SJCRH30 (cell line): ENCODE measurements around the gene PARD6B. TPM values are rescaled to one million over a fixed set of nuclear protein-coding genes. Genes with fewer than 3 reads are reported as not detected.
"Not testable (repeated sequence)": the region's sequence is repeated elsewhere in the genome, so short reads cannot be mapped to it uniquely, and the experiment has no call there.

Experiments
- DNase-seq, 2 experiments: peaks; one replicate each; pipeline ENCODE4 v3.0.0-alpha.2; 2015 to 2020
- H3K27ac ChIP-seq: fragments of 250-450 bp; sonication (Bioruptor Pico); 2 replicates; pipeline ENCODE4 v1.5.1; 2020; ENCODE audit warnings: mild to moderate bottlenecking, moderate library complexity
- H3K27me3 ChIP-seq: fragments of 250-450 bp; sonication (Bioruptor Pico); 2 replicates; pipeline ENCODE4 v1.5.1; 2020; ENCODE audit warnings: mild to moderate bottlenecking, moderate library complexity
- H3K36me3 ChIP-seq: fragments of 250-450 bp; sonication (Bioruptor Pico); 2 replicates; pipeline ENCODE4 v1.5.1; 2020; ENCODE audit warnings: mild to moderate bottlenecking, moderate library complexity
- H3K4me1 ChIP-seq: fragments of 250-450 bp; sonication (Bioruptor Pico); 2 replicates; pipeline ENCODE4 v1.5.1; 2020; ENCODE audit warnings: mild to moderate bottlenecking, moderate library complexity
- H3K4me3 ChIP-seq: fragments of 250-450 bp; sonication (Bioruptor Pico); 2 replicates; pipeline ENCODE4 v1.5.1; 2020; ENCODE audit warnings: mild to moderate bottlenecking, moderate library complexity
- H3K9me3 ChIP-seq: fragments of 250-450 bp; sonication (Bioruptor Pico); replicated peaks from 2 replicates; pipeline ENCODE4 v1.5.1; 2020; ENCODE audit warnings: mild to moderate bottlenecking, moderate library complexity
- total RNA-seq: library from RNA; depleted of rRNA; stranded (reverse); fragments of >200 nt; shearing (Covaris generic); gene quantifications from 2 replicates; pipeline ENCODE4 v1.2.3, GENCODE V29; 2014

Gene PARD6B
- total RNA-seq, 1 experiment from 2014 or later, result 2.8 TPM

GRCh38 chr20:50763550-50764458, 32.4 kb downstream of the PARD6B start:
- not testable (repeated sequence) for H3K4me3 ChIP-seq, H3K36me3 ChIP-seq, H3K27ac ChIP-seq, DNase-seq, H3K9me3 ChIP-seq
- Histone ChIP-seq H3K27me3 (peaks cover 14% of the 10 kb centered on the region), H3K4me1 (peaks cover 13% of the 10 kb centered on the region)

- H3K36me3 ChIP-seq, H3K4me3 ChIP-seq, H3K27ac ChIP-seq, H3K9me3 ChIP-seq: not testable (repeated sequence)
- Histone ChIP-seq H3K4me1 (peaks cover 13% of the 10 kb centered on the region), H3K27me3 (peaks cover 14% of the 10 kb centered on the region)
- DNase-seq, result peak; percentile 43 to 60
Measured at GRCh38 chr20:50765251-50765650, 33.9 kb downstream of the PARD6B start.

GRCh38 chr20:50765674-50766073, 34.3 kb downstream of the PARD6B start:
- no peaks in the 10 kb centered on the region for H3K36me3 ChIP-seq
- peaks cover 13% of the 10 kb centered on the region for H3K4me1 ChIP-seq
- DNase-seq, result no peak
- peaks cover 14% of the 10 kb centered on the region for H3K27me3 ChIP-seq
- no peaks in the 10 kb centered on the region for H3K9me3 ChIP-seq
- H3K27ac ChIP-seq, result no peak overlapping the region
- H3K4me3 ChIP-seq, result no peak overlapping the region

- not testable (repeated sequence) for H3K36me3 ChIP-seq
- peak in 1 of 2 experiments; percentile 47 for DNase-seq
- H3K27me3 ChIP-seq, result peaks cover 14% of the 10 kb centered on the region
Measured at GRCh38 chr20:50766955-50767809, 35.8 kb downstream of the PARD6B start.

GRCh38 chr20:50768991-50769390, 37.6 kb downstream of the PARD6B start:
- not testable (repeated sequence) for H3K36me3 ChIP-seq, H3K4me3 ChIP-seq, DNase-seq, H3K27ac ChIP-seq, H3K4me1 ChIP-seq, H3K9me3 ChIP-seq
- H3K27me3 ChIP-seq, result peaks cover 18% of the 10 kb centered on the region

More at GRCh38 chr20:50766955-50767809, 35.8 kb downstream of the PARD6B start:
- not testable (repeated sequence) for H3K9me3 ChIP-seq, H3K27ac ChIP-seq, H3K4me3 ChIP-seq
- peaks cover 13% of the 10 kb centered on the region for H3K4me1 ChIP-seq

- not testable (repeated sequence) for H3K9me3 ChIP-seq, H3K4me1 ChIP-seq, DNase-seq, H3K36me3 ChIP-seq, H3K27ac ChIP-seq, H3K4me3 ChIP-seq
- peaks cover 23% of the 10 kb centered on the region for H3K27me3 ChIP-seq
Measured at GRCh38 chr20:50769551-50770085, 38.2 kb downstream of the PARD6B start.

- not testable (repeated sequence) for DNase-seq, H3K9me3 ChIP-seq, H3K27ac ChIP-seq, H3K4me3 ChIP-seq, H3K36me3 ChIP-seq, H3K4me1 ChIP-seq
- peaks cover 24% of the 10 kb centered on the region for H3K27me3 ChIP-seq
Measured at GRCh38 chr20:50771419-50772080, 40.2 kb downstream of the PARD6B start.

GRCh38 chr20:50772420-50773185, 41.2 kb downstream of the PARD6B start:
- Histone ChIP-seq H3K9me3 (no peaks in the 10 kb centered on the region), H3K4me3 (no peak overlapping the region), H3K27ac (no peak overlapping the region), H3K4me1 (no peaks in the 10 kb centered on the region), H3K27me3 (peaks cover 21% of the 10 kb centered on the region), H3K36me3 (no peaks in the 10 kb centered on the region)
- DNase-seq, result no peak

GRCh38 chr20:50774515-50774914, 43.1 kb downstream of the PARD6B start:
- no peak overlapping the region for H3K4me3 ChIP-seq
- no peaks in the 10 kb centered on the region for H3K9me3 ChIP-seq
- H3K27me3 ChIP-seq, result peaks cover 15% of the 10 kb centered on the region; the same call in 1 of the 2 replicates
- H3K27ac ChIP-seq, result no peak overlapping the region
- H3K36me3 ChIP-seq, result no peaks in the 10 kb centered on the region
- no peaks in the 10 kb centered on the region for H3K4me1 ChIP-seq
- no peak for DNase-seq

GRCh38 chr20:50776122-50776817, 44.9 kb downstream of the PARD6B start:
- Histone ChIP-seq H3K36me3 (no peaks in the 10 kb centered on the region), H3K9me3 (no peaks in the 10 kb centered on the region), H3K4me3 (no peak overlapping the region), H3K27me3 (peaks cover 15% of the 10 kb centered on the region; the same call in 1 of the 2 replicates), H3K4me1 (no peaks in the 10 kb centered on the region), H3K27ac (no peak overlapping the region)
- DNase-seq, result no peak

GRCh38 chr20:50777373-50777772, 46.0 kb downstream of the PARD6B start:
- Histone ChIP-seq H3K4me3 (no peak overlapping the region), H3K9me3 (no peaks in the 10 kb centered on the region), H3K27me3 (peaks cover 15% of the 10 kb centered on the region; the same call in 1 of the 2 replicates), H3K27ac (no peak overlapping the region), H3K36me3 (no peaks in the 10 kb centered on the region), H3K4me1 (no peaks in the 10 kb centered on the region)
- no peak for DNase-seq

GRCh38 chr20:50778994-50779393, 47.6 kb downstream of the PARD6B start:
- H3K4me1 ChIP-seq, H3K36me3 ChIP-seq, H3K9me3 ChIP-seq, H3K27ac ChIP-seq, DNase-seq, H3K4me3 ChIP-seq: not testable (repeated sequence)
- peaks cover 11% of the 10 kb centered on the region; the same call in 1 of the 2 replicates for H3K27me3 ChIP-seq

GRCh38 chr20:50783390-50783789, 52.0 kb downstream of the PARD6B start:
- H3K36me3 ChIP-seq, result no peaks in the 10 kb centered on the region
- H3K4me1 ChIP-seq, result peaks cover 5% of the 10 kb centered on the region
- DNase-seq, result no peak
- H3K9me3 ChIP-seq, result no peaks in the 10 kb centered on the region
- no peak overlapping the region for H3K27ac ChIP-seq
- H3K27me3 ChIP-seq, result no peaks in the 10 kb centered on the region
- H3K4me3 ChIP-seq, result no peak overlapping the region
